Esophagus muscularis mucosa (tissue), 4 donors: ENCODE data around the gene PCDHB3. TPM values are rescaled to one million over a fixed set of nuclear protein-coding genes. Genes with fewer than 3 reads are reported as not detected.

Source experiments
- DNase-seq: peaks from one replicate; pipeline ENCODE4 v3.0.0-alpha.2; 2017; ENCODE audit errors: extremely low spot score
- H3K27ac ChIP-seq, 4 donors: fragments of 200-600 bp; sonication (generic); replicated peaks in 1 of 4; 1 replicate in 3 of 4; 2 replicates in 1 of 4; pipeline ENCODE4 v1.5.1; 2016 to 2019; ENCODE audit warnings: mild to moderate bottlenecking in 1 of 4
- H3K27me3 ChIP-seq, 4 donors: fragments of 200-600 bp; sonication (generic); one replicate each; pipeline versions ENCODE4 v1.5.1 to v1.6.0; 2016 to 2019
- H3K36me3 ChIP-seq, 4 donors: fragments of 200-600 bp; sonication (generic); one replicate each; pipeline ENCODE4 v1.5.1; 2016 to 2019
- H3K4me1 ChIP-seq, 4 donors: fragments of 200-600 bp; sonication (generic); one replicate each; pipeline ENCODE4 v1.5.1; 2016 to 2019
- H3K4me3 ChIP-seq, 4 donors: fragments of 200-600 bp; sonication (generic); 1 replicate in 2 of 4; 2 replicates in 2 of 4; pipeline ENCODE4 v1.5.1; 2016 to 2019; ENCODE audit warnings: mild to moderate bottlenecking in 4 of 4, moderate library complexity in 1 of 4
- H3K9me3 ChIP-seq, 4 donors: fragments of 200-600 bp; sonication (generic); 1 replicate in 3 of 4; 2 replicates in 1 of 4; pipeline ENCODE4 v1.5.1; 2016 to 2019
- EP300 ChIP-seq: sonication (generic); formaldehyde crosslinking; IDR thresholded peaks from one replicate; pipeline ENCODE4 v1.6.1; 2017; ENCODE audit warnings: antibody characterized with exemption
- POLR2A ChIP-seq: fragments of 450-650 bp; IDR thresholded peaks from one replicate; pipeline ENCODE4 v1.6.1; 2017; ENCODE audit warnings: antibody characterized with exemption, moderate library complexity, mild to moderate bottlenecking, low read depth
- POLR2AphosphoS5 ChIP-seq, 2 donors: sonication (generic); formaldehyde crosslinking; IDR thresholded peaks; one replicate each; pipeline ENCODE4 v1.6.1; 2017; ENCODE audit warnings: antibody characterized with exemption in 2 of 2
- WGBS: methylation state at CpG from one replicate; pipeline ENCODE4 v1.1.5; 2018; 5-methylcytosine and 5-hydroxymethylcytosine counted together
- intact Hi-C: fragments of 100-400 bp; cut with DNase I; formaldehyde crosslinking; loops from one replicate; pipeline ENCODE4 v1.15.1; 2023
- total RNA-seq, 4 donors: library from RNA; depleted of rRNA; stranded (reverse); fragments of >200 nt; gene quantifications; one replicate each; pipeline versions ENCODE4 v1.1.0 to v1.2.1, GENCODE V29; 2016
- TF ChIP-seq, protein P1 (sequence below), 3 experiments: fragments of 200-600 bp in 2 of 3; fragments of 450-650 bp in 1 of 3; sonication (generic) in 2 of 3; IDR thresholded peaks; one replicate each; pipeline ENCODE4 v1.5.1; 2017 to 2019; ENCODE audit warnings: antibody characterized with exemption in 3 of 3, mild to moderate bottlenecking in 2 of 3, moderate library complexity in 1 of 3

Gene PCDHB3
- 1 to 10 TPM in 3 of 4 donors, under 1 TPM in 1; 0.83 to 2.3 (median 1.2) TPM for total RNA-seq

GRCh38 chr5:141100243-141100805 lies at the start of gene PCDHB3:
Gene PCDHB3 (plus strand): TSS chr5:141100473. CDS start chr5:141100650, 177 bp downstream.
- Histone ChIP-seq H3K36me3 (no peaks in the 10 kb centered on the region), H3K9me3 (peaks cover 0 to 69% (median 61%) of the 10 kb centered on the region in 4 donors), H3K4me3 (peak within 1 kb of the TSS; percentile 7 to 39 (median 28)), H3K27ac (peak within 1 kb of the TSS in 2 of 4 donors; percentile 3 to 42), H3K4me1 (no peaks in the 10 kb centered on the region), H3K27me3 (peaks cover 0 to 57% (median 0%) of the 10 kb centered on the region in 4 donors)
- intact Hi-C loops: no loop called here
- 11% methylated on average over 19 of the region's 19 CpGs for WGBS
- DNase-seq: no peak
- TF ChIP-seq EP300 (no peak), POLR2AphosphoS5 (IDR thresholded peaks at IDR 0.05) (no peak), POLR2A (no peak)
- TF ChIP-seq, protein P1, sequence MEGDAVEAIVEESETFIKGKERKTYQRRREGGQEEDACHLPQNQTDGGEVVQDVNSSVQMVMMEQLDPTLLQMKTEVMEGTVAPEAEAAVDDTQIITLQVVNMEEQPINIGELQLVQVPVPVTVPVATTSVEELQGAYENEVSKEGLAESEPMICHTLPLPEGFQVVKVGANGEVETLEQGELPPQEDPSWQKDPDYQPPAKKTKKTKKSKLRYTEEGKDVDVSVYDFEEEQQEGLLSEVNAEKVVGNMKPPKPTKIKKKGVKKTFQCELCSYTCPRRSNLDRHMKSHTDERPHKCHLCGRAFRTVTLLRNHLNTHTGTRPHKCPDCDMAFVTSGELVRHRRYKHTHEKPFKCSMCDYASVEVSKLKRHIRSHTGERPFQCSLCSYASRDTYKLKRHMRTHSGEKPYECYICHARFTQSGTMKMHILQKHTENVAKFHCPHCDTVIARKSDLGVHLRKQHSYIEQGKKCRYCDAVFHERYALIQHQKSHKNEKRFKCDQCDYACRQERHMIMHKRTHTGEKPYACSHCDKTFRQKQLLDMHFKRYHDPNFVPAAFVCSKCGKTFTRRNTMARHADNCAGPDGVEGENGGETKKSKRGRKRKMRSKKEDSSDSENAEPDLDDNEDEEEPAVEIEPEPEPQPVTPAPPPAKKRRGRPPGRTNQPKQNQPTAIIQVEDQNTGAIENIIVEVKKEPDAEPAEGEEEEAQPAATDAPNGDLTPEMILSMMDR (IDR thresholded peaks at IDR 0.05): peak; percentile 10 to 19 (median 15)

DNA sequence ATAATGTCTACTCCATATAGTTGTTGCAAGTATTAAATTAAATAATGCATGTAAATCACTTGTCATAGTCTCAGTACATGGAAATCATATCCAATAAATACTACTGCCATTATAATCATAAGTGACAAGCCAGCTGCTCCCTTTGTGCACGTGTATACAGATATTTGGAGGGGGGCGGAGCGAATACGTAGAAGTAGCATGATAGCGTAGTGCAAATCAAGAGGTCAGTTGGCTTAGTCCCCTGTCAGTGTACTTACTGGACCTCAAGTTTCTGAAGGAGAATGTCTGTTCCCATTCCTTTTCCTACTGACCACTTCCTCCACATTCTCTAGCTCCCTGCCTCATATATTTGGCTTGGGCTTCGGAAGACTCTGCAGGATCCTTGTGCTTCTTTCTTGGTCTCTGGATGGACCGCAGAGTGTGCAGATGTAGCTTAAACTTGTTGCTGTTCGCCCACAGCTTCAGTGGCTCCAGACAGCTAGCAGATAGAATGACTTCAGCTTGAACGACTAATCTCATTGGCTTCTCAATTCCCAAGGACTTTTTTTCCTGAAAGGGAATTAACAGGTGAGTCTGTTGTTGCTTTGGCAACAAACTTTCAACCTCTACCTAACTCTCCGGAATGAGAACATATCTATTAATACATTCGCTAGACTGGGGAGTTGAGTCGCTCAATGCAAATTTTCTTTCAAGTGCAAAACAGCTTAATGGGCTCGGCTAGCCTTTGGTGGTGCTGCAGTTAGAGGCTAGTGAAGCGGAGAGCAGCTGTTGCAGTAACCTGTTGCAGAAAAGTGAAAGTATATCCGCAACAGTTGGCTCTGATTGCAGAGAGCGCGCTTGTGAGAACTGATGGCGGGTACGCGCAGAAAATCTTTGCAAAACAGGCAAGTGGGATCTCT lies 49.4 kb upstream of the PCDHB3 start, which contains the start of gene PCDHB1:
TSS of gene PCDHB1 (plus strand) at position 753 of the 899 bp plus-strand sequence. CDS start at position 850, 97 bp downstream.
- intact Hi-C loops: no loop called here
- WGBS: 20% methylated on average over 20 of the region's 20 CpGs
- no peak for DNase-seq
- H3K36me3 ChIP-seq: no peaks in the 10 kb centered on the region
- H3K27ac ChIP-seq: no peak within 1 kb of the TSS
- peaks cover 0 to 17% (median 15%) of the 10 kb centered on the region in 4 donors for H3K4me1 ChIP-seq
- TF ChIP-seq POLR2A (no peak), EP300 (no peak), POLR2AphosphoS5 (IDR thresholded peaks at IDR 0.05) (no peak)
- TF ChIP-seq, protein P1 (IDR thresholded peaks at IDR 0.05): no peak
- H3K4me3 ChIP-seq: peak within 1 kb of the TSS; percentile 53 to 68 (median 58)
- no peaks in the 10 kb centered on the region for H3K9me3 ChIP-seq
- H3K27me3 ChIP-seq: peaks cover 0 to 50% (median 3%) of the 10 kb centered on the region in 4 donors

- intact Hi-C loops: no loop called here
- Histone ChIP-seq H3K27ac (no peak overlapping the region), H3K9me3 (no peaks in the 10 kb centered on the region), H3K4me3 (peak overlapping the region; percentile 53 to 68 (median 58)), H3K27me3 (peaks cover 0 to 52% (median 3%) of the 10 kb centered on the region in 4 donors), H3K36me3 (no peaks in the 10 kb centered on the region), H3K4me1 (peaks cover 0 to 17% (median 15%) of the 10 kb centered on the region in 4 donors)
- TF ChIP-seq POLR2AphosphoS5 (IDR thresholded peaks at IDR 0.05) (no peak), EP300 (no peak), POLR2A (no peak)
- TF ChIP-seq, protein P1 (IDR thresholded peaks at IDR 0.05): no peak
- 5% methylated on average over 18 of the region's 19 CpGs for WGBS
- no peak for DNase-seq
These were observed 48.8 kb upstream of the PCDHB3 start for GRCh38 chr5:141051521-141051866.

- H3K4me3 ChIP-seq: peak overlapping the region in 3 of 4 donors; percentile 9 to 47 (median 23)
- WGBS: 46% methylated on average over 17 of the region's 17 CpGs
- H3K27me3 ChIP-seq: peaks cover 0 to 42% (median 0%) of the 10 kb centered on the region in 4 donors
- H3K4me1 ChIP-seq: no peaks in the 10 kb centered on the region
- intact Hi-C loops: no loop called here
- TF ChIP-seq POLR2AphosphoS5 (IDR thresholded peaks at IDR 0.05) (no peak), EP300 (no peak), POLR2A (no peak)
- TF ChIP-seq, protein P1 (IDR thresholded peaks at IDR 0.05): no peak
- no peaks in the 10 kb centered on the region for H3K36me3 ChIP-seq
- peaks cover 0 to 18% (median 10%) of the 10 kb centered on the region in 4 donors for H3K9me3 ChIP-seq
- H3K27ac ChIP-seq: no peak overlapping the region
- no peak for DNase-seq
These were observed 22.4 kb upstream of the PCDHB3 start for GRCh38 chr5:141077826-141078225.
